Stomach (tissue), 9 donors: Measurements from ENCODE around the gene UBE2S. TPM values are rescaled to one million over a fixed set of nuclear protein-coding genes. Genes with fewer than 3 reads are reported as not detected.
A peak's percentile ranks its signal among the peaks of the same experiment; 100 is the strongest.

ENCODE experiments used
- DNase-seq, 2 donors: peaks; one replicate each; pipeline versions ENCODE4 v3.0.0 to v3.0.0-alpha.2; 2013 to 2019
- H3K27ac ChIP-seq, 5 donors: fragments of 200-600 bp in 4 of 5; sonication (generic) in 4 of 5; one replicate each; pipeline ENCODE4 v1.5.1; 2013 to 2019; ENCODE audit warnings: mild to moderate bottlenecking in 1 of 5, moderate library complexity in 1 of 5
- H3K27me3 ChIP-seq, 3 donors: fragments of 200-600 bp; sonication (generic); one replicate each; pipeline ENCODE4 v1.5.1; 2017 to 2019; ENCODE audit warnings: mixed run types in 1 of 3
- H3K36me3 ChIP-seq, 4 donors: fragments of 200-600 bp; sonication (generic); 1 replicate in 3 of 4; 2 replicates in 1 of 4; pipeline ENCODE4 v1.5.1; 2016 to 2019
- H3K4me1 ChIP-seq, 4 donors: fragments of 200-600 bp; sonication (generic); one replicate each; pipeline ENCODE4 v1.5.1; 2016 to 2019
- H3K4me3 ChIP-seq, 4 donors: fragments of 200-600 bp; sonication (generic) in 3 of 4; one replicate each; pipeline ENCODE4 v1.5.1; 2016 to 2019; ENCODE audit warnings: mild to moderate bottlenecking in 1 of 4
- H3K9me3 ChIP-seq, 4 donors: fragments of 200-600 bp; sonication (generic); one replicate each; pipeline ENCODE4 v1.5.1; 2016 to 2019
- CTCF ChIP-seq, 7 experiments: fragments of 450-650 bp in 4 of 7; fragments of 200-600 bp in 3 of 7; sonication (generic) in 3 of 7; IDR thresholded peaks; one replicate each; pipeline ENCODE4 v1.5.1; 2016 to 2019; ENCODE audit warnings: antibody characterized with exemption in 7 of 7, control low read depth in 2 of 7, mild to moderate bottlenecking in 1 of 7
- EP300 ChIP-seq: sonication (generic); formaldehyde crosslinking; IDR thresholded peaks from one replicate; pipeline ENCODE4 v1.6.1; 2017; ENCODE audit warnings: antibody characterized with exemption
- POLR2A ChIP-seq, 4 donors: fragments of 450-650 bp; IDR thresholded peaks; one replicate each; pipeline ENCODE4 v1.6.1; 2016; ENCODE audit warnings: antibody characterized with exemption in 4 of 4, control low read depth in 2 of 4, mild to moderate bottlenecking in 1 of 4, moderate library complexity in 1 of 4
- POLR2AphosphoS5 ChIP-seq, 3 donors: sonication (generic); formaldehyde crosslinking; IDR thresholded peaks; one replicate each; pipeline ENCODE4 v1.6.1; 2016; ENCODE audit warnings: antibody characterized with exemption in 3 of 3
- WGBS, 5 donors: extraction: QIAGEN DNeasy Blood & Tissue Kit in 3 of 5; methylation state at CpG; one replicate each; pipeline versions ENCODE4 v1.1.5 to v1.1.7; 2013 to 2018; 5-methylcytosine and 5-hydroxymethylcytosine counted together
- intact Hi-C: fragments of 100-400 bp; cut with DNase I; formaldehyde crosslinking; loops from one replicate; pipeline ENCODE4 v1.15.1; 2023; ENCODE audit warnings: low total_unique reads
- polyA plus RNA-seq, 3 donors: library from polyadenylated mRNA; stranded (reverse); fragments of 200-250 nt; gene quantifications; one replicate each; pipeline ENCODE4 v1.2.3, GENCODE V29; 2013
- total RNA-seq, 5 donors: library from RNA; depleted of rRNA; stranded (reverse); fragments of >200 nt; gene quantifications; one replicate each; pipeline versions ENCODE4 v1.1.0 to v1.2.3, GENCODE V29; 2014 to 2016
- donor health status: healthy with polysubstance abuse.
- donor health status: Bipolar disorder and iron deficiency.
- donor health status: healthy.

The UBE2S gene
- total and polyA plus RNA-seq, 8 donors = 8.0 to 43.3 (median 13.1) TPM

GRCh38 chr19:55439052-55439451 is 31.5 kb upstream of the UBE2S start:
- DNase-seq = no peak
- WGBS, 5 donors = 69 to 76% (median 72%) methylated on average over 5 of the region's 5 CpGs
- H3K27me3 ChIP-seq = peaks cover 16 to 87% (median 67%) of the 10 kb centered on the region in 3 donors
- H3K9me3 ChIP-seq = no peaks in the 10 kb centered on the region
- no peaks in the 10 kb centered on the region for H3K36me3 ChIP-seq
- H3K4me3 ChIP-seq = no peak overlapping the region
- intact Hi-C loops = no loop called here
- H3K27ac ChIP-seq = no peak overlapping the region
- TF ChIP-seq CTCF (IDR thresholded peaks at IDR 0.05) (no peak), EP300 (no peak), POLR2A (IDR thresholded peaks at IDR 0.05) (no peak), POLR2AphosphoS5 (IDR thresholded peaks at IDR 0.05) (no peak)
- peaks cover 4 to 31% (median 23%) of the 10 kb centered on the region in 4 donors for H3K4me1 ChIP-seq

- intact Hi-C loops = no loop called here
- Histone ChIP-seq H3K36me3 (no peaks in the 10 kb centered on the region), H3K27ac (no peak overlapping the region), H3K4me1 (peaks cover 4 to 28% (median 17%) of the 10 kb centered on the region in 4 donors), H3K4me3 (no peak overlapping the region), H3K27me3 (peaks cover 19 to 87% (median 66%) of the 10 kb centered on the region in 3 donors), H3K9me3 (no peaks in the 10 kb centered on the region)
- 2 to 7% (median 4%) methylated on average over 16 to 17 of the region's 17 CpGs for WGBS, 5 donors
- DNase-seq = peak; percentile 55 to 89
- no peak for TF ChIP-seq EP300
Observed at GRCh38 chr19:55437410-55437809, 29.8 kb upstream of the UBE2S start.

- H3K27me3 ChIP-seq = peaks cover 23 to 87% (median 66%) of the 10 kb centered on the region in 3 donors
- 40 to 46% (median 45%) methylated on average over 8 of the region's 8 CpGs for WGBS, 5 donors
Observed at GRCh38 chr19:55436847-55437246, 29.3 kb upstream of the UBE2S start.

GRCh38 chr19:55435020-55435419 is 27.4 kb upstream of the UBE2S start:
- no peak for DNase-seq
- Histone ChIP-seq H3K9me3 (no peaks in the 10 kb centered on the region), H3K4me1 (peaks cover 0 to 6% (median 0%) of the 10 kb centered on the region in 4 donors), H3K27ac (no peak overlapping the region), H3K4me3 (no peak overlapping the region), H3K27me3 (peaks cover 15 to 87% (median 52%) of the 10 kb centered on the region in 3 donors), H3K36me3 (no peaks in the 10 kb centered on the region)
- WGBS, 5 donors = 89 to 99% (median 91%) methylated on average over 4 of the region's 4 CpGs
- no peak for TF ChIP-seq POLR2A (IDR thresholded peaks at IDR 0.05)
- no peak for TF ChIP-seq CTCF (IDR thresholded peaks at IDR 0.05)
- TF ChIP-seq EP300 = no peak
- TF ChIP-seq POLR2AphosphoS5 (IDR thresholded peaks at IDR 0.05) = no peak
- intact Hi-C loops = no loop called here

More at GRCh38 chr19:55436847-55437246, 29.3 kb upstream of the UBE2S start:
- no peak overlapping the region for H3K4me3 ChIP-seq
- no peaks in the 10 kb centered on the region for H3K9me3 ChIP-seq
- H3K4me1 ChIP-seq = peaks cover 4 to 22% (median 11%) of the 10 kb centered on the region in 4 donors
- no peak for TF ChIP-seq CTCF (IDR thresholded peaks at IDR 0.05)
- no peak for TF ChIP-seq POLR2AphosphoS5 (IDR thresholded peaks at IDR 0.05)
- TF ChIP-seq POLR2A (IDR thresholded peaks at IDR 0.05) = no peak
- no peak for TF ChIP-seq EP300
- DNase-seq = no peak
- intact Hi-C loops = no loop called here
- no peaks in the 10 kb centered on the region for H3K36me3 ChIP-seq
- H3K27ac ChIP-seq = no peak overlapping the region

- Histone ChIP-seq H3K27ac (no peak overlapping the region), H3K36me3 (no peaks in the 10 kb centered on the region), H3K27me3 (peaks cover 20 to 87% (median 50%) of the 10 kb centered on the region in 3 donors), H3K4me1 (peaks cover 0 to 6% (median 0%) of the 10 kb centered on the region in 4 donors), H3K4me3 (no peak overlapping the region), H3K9me3 (no peaks in the 10 kb centered on the region)
- no peak for DNase-seq
- no peak for TF ChIP-seq EP300
- no peak for TF ChIP-seq POLR2A (IDR thresholded peaks at IDR 0.05)
- no peak for TF ChIP-seq CTCF (IDR thresholded peaks at IDR 0.05)
- TF ChIP-seq POLR2AphosphoS5 (IDR thresholded peaks at IDR 0.05) = no peak
- intact Hi-C loops = no loop called here
- WGBS, 5 donors = 67 to 98% (median 76%) methylated on average over 4 of the region's 4 CpGs
Observed at GRCh38 chr19:55434356-55434919, 26.9 kb upstream of the UBE2S start.
